Measurements from ENCODE around the gene LRCH3. TPM values are rescaled to one million over a fixed set of nuclear protein-coding genes. Genes with fewer than 3 reads are reported as not detected.

Gene LRCH3
- total and polyA plus RNA-seq, 9 of the 15 experiments (the other 6 are each of a cell fraction or from before 2014, with no cell fraction given) = 4.6 to 75.3 (median 30.3) TPM

DNA sequence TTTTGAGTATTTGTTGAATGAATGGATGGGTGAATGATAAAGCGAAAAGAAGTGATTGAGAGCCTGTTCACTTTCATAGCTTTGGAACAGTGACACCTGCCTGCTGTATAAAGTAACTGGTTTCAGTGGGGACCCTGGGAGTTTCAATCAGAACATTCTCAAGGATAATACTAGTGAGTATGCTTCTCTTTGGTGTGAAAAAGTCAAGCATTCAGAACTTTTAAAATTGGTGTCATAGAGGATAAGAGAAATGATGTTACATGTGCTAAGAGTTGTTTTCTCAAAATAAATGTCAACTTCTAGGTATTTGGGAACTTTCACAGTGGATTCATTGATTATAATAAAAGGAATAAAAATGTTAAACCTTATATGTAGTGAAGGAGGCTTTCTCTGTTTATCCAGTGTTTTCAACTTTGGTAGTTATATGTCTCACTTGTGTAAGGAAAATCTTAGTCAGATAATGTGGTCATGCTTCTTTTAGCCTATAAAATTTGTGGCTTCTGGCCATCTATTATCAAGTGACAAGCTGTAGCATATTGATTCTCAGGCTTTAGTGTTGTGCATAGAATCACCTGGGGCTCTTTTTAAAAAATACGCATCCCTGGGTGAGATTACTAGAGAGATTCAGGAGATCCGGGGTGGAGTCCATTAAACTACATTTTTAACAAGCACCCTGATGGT, 11.9 kb downstream of the LRCH3 start:
- BruUV-seq (replicated peaks) = no TSS peak
- TF ChIP-seq TARDBP (IDR thresholded peaks at IDR 0.05) (no peak), SRF (CRISPR knock-in tag; IDR thresholded peaks at IDR 0.05) (no peak), FOSL1 (tag; conservative IDR thresholded peaks at IDR 0.05) (no peak), RCOR1 (IDR thresholded peaks at IDR 0.05; ENCODE audit: borderline replicate concordance in 1 of 2, low read depth in 2 of 2, low read length in 2 of 2) (no peak), ZNF77 (CRISPR knock-in tag; IDR thresholded peaks at IDR 0.05) (no peak), RAD21 (CRISPR knock-in tag; conservative IDR thresholded peaks at IDR 0.05 in 1 of 2, IDR thresholded peaks at IDR 0.05 in 1 of 2) (peak in 1 of 2 experiments; percentile 14; a peak in 1 of 4 replicates), TBP (optimal IDR thresholded peaks at IDR 0.05; ENCODE audit: low read depth, low read length) (no peak)
- TF ChIP-seq, protein P1, sequence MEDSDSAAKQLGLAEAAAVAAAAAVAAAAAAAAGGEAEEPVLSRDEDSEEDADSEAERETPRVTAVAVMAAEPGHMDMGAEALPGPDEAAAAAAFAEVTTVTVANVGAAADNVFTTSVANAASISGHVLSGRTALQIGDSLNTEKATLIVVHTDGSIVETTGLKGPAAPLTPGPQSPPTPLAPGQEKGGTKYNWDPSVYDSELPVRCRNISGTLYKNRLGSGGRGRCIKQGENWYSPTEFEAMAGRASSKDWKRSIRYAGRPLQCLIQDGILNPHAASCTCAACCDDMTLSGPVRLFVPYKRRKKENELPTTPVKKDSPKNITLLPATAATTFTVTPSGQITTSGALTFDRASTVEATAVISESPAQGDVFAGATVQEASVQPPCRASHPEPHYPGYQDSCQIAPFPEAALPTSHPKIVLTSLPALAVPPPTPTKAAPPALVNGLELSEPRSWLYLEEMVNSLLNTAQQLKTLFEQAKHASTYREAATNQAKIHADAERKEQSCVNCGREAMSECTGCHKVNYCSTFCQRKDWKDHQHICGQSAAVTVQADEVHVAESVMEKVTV (CRISPR knock-in tag; IDR thresholded peaks at IDR 0.05) = no peak
- TF ChIP-seq, protein P2, sequence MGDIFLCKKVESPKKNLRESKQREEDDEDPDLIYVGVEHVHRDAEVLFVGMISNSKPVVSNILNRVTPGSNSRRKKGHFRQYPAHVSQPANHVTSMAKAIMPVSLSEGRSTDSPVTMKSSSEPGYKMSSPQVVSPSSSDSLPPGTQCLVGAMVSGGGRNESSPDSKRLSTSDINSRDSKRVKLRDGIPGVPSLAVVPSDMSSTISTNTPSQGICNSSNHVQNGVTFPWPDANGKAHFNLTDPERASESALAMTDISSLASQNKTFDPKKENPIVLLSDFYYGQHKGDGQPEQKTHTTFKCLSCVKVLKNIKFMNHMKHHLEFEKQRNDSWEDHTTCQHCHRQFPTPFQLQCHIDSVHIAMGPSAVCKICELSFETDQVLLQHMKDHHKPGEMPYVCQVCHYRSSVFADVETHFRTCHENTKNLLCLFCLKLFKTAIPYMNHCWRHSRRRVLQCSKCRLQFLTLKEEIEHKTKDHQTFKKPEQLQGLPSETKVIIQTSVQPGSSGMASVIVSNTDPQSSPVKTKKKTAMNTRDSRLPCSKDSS (IDR thresholded peaks at IDR 0.05; ENCODE audit: low read depth, partially characterized antibody) = no peak
- TF ChIP-seq, protein P3, sequence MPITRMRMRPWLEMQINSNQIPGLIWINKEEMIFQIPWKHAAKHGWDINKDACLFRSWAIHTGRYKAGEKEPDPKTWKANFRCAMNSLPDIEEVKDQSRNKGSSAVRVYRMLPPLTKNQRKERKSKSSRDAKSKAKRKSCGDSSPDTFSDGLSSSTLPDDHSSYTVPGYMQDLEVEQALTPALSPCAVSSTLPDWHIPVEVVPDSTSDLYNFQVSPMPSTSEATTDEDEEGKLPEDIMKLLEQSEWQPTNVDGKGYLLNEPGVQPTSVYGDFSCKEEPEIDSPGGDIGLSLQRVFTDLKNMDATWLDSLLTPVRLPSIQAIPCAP (CRISPR knock-in tag; IDR thresholded peaks at IDR 0.05; ENCODE audit: borderline replicate concordance) = no peak
- TF ChIP-seq, protein P4, sequence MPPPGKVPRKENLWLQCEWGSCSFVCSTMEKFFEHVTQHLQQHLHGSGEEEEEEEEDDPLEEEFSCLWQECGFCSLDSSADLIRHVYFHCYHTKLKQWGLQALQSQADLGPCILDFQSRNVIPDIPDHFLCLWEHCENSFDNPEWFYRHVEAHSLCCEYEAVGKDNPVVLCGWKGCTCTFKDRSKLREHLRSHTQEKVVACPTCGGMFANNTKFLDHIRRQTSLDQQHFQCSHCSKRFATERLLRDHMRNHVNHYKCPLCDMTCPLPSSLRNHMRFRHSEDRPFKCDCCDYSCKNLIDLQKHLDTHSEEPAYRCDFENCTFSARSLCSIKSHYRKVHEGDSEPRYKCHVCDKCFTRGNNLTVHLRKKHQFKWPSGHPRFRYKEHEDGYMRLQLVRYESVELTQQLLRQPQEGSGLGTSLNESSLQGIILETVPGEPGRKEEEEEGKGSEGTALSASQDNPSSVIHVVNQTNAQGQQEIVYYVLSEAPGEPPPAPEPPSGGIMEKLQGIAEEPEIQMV (tag; conservative IDR thresholded peaks at IDR 0.05; ENCODE audit: low read depth) = no peak
- TF ChIP-seq, protein P5, sequence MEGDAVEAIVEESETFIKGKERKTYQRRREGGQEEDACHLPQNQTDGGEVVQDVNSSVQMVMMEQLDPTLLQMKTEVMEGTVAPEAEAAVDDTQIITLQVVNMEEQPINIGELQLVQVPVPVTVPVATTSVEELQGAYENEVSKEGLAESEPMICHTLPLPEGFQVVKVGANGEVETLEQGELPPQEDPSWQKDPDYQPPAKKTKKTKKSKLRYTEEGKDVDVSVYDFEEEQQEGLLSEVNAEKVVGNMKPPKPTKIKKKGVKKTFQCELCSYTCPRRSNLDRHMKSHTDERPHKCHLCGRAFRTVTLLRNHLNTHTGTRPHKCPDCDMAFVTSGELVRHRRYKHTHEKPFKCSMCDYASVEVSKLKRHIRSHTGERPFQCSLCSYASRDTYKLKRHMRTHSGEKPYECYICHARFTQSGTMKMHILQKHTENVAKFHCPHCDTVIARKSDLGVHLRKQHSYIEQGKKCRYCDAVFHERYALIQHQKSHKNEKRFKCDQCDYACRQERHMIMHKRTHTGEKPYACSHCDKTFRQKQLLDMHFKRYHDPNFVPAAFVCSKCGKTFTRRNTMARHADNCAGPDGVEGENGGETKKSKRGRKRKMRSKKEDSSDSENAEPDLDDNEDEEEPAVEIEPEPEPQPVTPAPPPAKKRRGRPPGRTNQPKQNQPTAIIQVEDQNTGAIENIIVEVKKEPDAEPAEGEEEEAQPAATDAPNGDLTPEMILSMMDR (IDR thresholded peaks at IDR 0.05 in 2 of 3, conservative IDR thresholded peaks at IDR 0.05 in 1 of 3; ENCODE audit: insufficient read depth in 2 of 3, low read depth in 1 of 3, low read length in 3 of 3) = peak in 2 of 3 experiments; percentile 30 to 42; a peak in 3 of 6 replicates

More for the DNA sequence above, 11.9 kb downstream of the LRCH3 start:
- no peaks in the 10 kb centered on the region for H3K36me3 ChIP-seq (ENCODE audit: control insufficient read depth, insufficient read depth, low read length)
- in situ Hi-C loops (cut with MboI) = no loop called here
- WGBS (ENCODE audit: insufficient coverage, low coverage, missing lambda C conversion rate) = 91% methylated on average over 3 of the region's 3 CpGs
- no peak overlapping the region for H2AFZ ChIP-seq (ENCODE audit: low read depth, low read length)
- no peak overlapping the region for H3K27ac ChIP-seq (ENCODE audit: extremely low read depth, low read depth, low read length)
- H3K4me1 ChIP-seq (replicated peaks in 1 of 2; ENCODE audit: control insufficient read depth in 2 of 2, insufficient read depth in 2 of 2, low read length in 2 of 2) = peaks cover 2 to 19% of the 10 kb centered on the region in 2 experiments; a peak in 4 of 5 replicates
- no peak overlapping the region for H3K9ac ChIP-seq (ENCODE audit: insufficient read depth in 1 of 2, low read depth in 2 of 2, low read length in 2 of 2)
- H3K27me3 ChIP-seq (ENCODE audit: control insufficient read depth in 2 of 2, insufficient read depth in 2 of 2, low read length in 2 of 2) = no peaks in the 10 kb centered on the region
- peak; percentile 61 for ATAC-seq
- H3K9me3 ChIP-seq (replicated peaks; ENCODE audit: control insufficient read depth, insufficient read depth, low read depth, low read length) = no peaks in the 10 kb centered on the region
- no peak overlapping the region for H3K4me3 ChIP-seq
- intact Hi-C loops (cut with micrococcal nuclease) = loop anchor here (1.0 to 10.0 kb wide), 4 partner anchors 64 to 256 kb away; no protein-coding TSS in a partner anchor
- H3K79me2 ChIP-seq (ENCODE audit: control insufficient read depth, insufficient read depth, low read length) = peaks cover 69% of the 10 kb centered on the region
- peak; percentile 11 for FAIRE-seq
- H4K20me1 ChIP-seq (replicated peaks; ENCODE audit: control insufficient read depth, insufficient read depth, low read length) = peaks cover 18% of the 10 kb centered on the region; the same call in 1 of the 2 replicates
- peak in 3 of 4 experiments; percentile 20 to 27 (median 22) for DNase-seq (ENCODE audit: extremely low read depth in 1 of 4, low spot score in 3 of 4)
- ChIA-PET CTCF (ENCODE audit: low intra/inter-chr PET ratio) (interaction anchor here (0.6 kb wide), 1 partner anchor 110 kb away, joined by 4 read pairs; no protein-coding TSS in a partner anchor), POLR2A (interaction anchor here (1.0 to 1.2 kb wide), 3 partner anchors 9 to 52 kb away, joined by 3 read pairs; partner anchors contain the start of gene LRCH3)
- H3K9me1 ChIP-seq (ENCODE audit: control insufficient read depth, insufficient read depth, low read length) = no peaks in the 10 kb centered on the region
- no peak overlapping the region for H3K4me2 ChIP-seq (ENCODE audit: insufficient read depth, low read length)
